ENCODE measurements around the gene TMCC2.

Gene TMCC2

DNA sequence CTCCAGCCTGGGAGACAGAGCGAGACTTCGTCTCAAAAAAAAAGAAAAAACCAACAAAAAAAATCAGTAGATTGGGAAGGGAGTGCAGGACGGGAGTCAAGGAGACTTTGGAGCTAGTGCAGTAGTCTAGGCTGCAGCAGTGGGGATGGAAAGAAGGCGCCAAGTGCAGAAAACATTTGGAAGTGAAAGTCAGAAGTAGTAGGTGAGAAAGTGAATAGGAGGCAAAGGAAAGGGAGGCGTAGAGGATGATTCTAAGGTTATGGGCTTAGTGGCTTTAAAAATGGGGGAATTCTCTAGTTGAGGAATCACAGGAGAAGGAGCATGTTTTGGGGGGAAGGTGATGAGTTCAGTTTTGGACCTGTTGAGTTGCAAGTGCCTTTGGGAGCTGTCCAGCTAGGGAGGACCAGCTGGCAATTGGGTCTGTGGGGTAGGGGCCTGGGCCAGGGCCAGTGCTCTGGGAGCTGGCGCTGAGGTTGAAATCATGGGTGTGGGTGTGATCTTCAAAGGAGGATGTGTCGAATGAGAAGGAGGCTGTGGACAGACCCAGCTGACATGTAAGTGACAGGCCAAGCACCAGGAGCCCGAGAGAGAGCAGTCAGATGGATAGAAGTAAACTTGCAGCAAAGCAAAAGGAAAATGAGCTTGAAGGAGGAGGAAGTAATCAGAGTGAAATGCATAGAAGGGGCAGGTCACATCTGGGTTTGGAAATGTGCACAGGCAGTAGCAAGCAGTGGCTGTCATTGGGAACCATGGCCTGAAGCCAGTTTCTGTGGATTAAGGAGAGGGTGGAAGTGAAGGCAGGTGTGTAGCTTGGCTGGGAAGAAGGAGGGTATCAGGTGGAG is 15.8 kb downstream of the TMCC2 start:
- FAIRE-seq: no peak

DNA sequence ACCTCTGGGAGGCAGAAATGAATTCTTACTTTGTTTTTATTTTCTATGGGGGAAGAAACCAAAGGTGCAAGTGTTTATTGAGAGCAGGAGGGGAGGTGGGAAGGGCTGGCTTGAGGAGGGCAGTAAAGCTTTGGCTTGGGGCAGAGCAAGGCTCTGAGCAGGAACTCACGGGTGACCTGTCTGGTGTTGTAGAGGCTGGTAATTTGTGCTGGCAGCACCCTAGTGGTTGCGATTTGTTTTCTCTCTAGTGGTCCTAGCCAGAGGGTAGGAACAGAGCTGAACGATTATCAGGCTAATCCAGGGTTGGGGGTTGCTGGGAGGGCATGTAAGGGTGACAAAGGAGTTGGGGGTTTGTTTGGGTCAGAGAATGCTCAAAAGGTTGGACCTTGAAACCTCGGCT is 16.6 kb downstream of the TMCC2 start:
- FAIRE-seq: no peak

DNA sequence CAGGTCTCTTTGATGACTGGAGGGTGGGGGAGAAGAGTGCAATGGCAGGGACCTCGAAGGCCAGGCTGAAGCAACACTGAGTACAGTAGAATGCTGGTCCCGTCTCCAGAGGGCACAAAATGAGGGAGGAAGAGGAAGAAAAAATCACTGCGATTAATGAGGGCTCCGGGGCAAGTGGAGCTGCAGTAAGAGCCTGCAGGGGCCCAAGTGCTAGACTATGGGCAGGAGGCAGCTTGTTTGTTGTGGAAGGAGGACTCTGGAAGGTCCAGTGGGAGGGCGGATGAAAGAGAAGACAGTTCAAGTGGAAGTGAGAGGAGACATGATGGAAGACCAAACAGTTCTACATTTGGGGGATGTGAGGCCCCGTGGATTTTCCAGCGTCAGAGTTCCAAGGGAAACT is 17.4 kb downstream of the TMCC2 start:
- no peak for FAIRE-seq

DNA sequence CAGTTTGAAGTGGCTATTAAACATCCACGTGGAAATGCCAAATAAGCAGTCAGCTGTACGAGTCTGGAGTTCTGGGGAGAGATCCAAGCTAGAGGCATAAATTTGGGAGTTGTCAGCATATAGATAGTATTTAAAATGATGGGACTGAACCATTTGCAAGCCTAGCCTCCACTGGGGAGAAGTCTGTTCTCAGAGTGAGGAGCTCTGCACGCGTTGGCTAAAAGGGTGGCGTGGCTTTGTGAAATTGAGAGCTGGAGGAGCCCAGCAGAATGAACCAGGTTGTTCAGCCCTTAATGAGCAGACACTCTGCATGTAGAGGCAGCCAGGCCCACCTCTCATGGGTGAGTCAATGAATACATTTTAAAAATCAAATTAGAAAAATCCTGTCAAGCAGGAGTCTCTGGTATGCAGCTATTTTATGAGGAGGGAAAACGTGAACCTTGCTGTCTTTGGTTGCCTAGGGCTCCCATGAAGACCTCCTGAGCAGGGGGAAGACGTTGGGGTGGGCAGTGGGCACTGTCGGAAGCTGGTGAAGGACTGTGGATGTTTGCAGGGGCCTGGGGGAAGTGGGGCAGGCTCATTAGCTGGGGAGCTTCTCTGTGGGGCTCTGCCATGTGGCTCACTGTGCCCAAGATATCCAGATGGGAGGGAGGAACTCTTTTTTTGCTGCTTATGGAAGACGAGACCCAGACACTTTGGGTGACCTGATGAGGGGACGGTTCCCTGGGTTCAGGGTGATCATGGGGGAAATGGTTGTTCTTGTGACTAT is 18.8 kb downstream of the TMCC2 start:
- FAIRE-seq: no peak

DNA sequence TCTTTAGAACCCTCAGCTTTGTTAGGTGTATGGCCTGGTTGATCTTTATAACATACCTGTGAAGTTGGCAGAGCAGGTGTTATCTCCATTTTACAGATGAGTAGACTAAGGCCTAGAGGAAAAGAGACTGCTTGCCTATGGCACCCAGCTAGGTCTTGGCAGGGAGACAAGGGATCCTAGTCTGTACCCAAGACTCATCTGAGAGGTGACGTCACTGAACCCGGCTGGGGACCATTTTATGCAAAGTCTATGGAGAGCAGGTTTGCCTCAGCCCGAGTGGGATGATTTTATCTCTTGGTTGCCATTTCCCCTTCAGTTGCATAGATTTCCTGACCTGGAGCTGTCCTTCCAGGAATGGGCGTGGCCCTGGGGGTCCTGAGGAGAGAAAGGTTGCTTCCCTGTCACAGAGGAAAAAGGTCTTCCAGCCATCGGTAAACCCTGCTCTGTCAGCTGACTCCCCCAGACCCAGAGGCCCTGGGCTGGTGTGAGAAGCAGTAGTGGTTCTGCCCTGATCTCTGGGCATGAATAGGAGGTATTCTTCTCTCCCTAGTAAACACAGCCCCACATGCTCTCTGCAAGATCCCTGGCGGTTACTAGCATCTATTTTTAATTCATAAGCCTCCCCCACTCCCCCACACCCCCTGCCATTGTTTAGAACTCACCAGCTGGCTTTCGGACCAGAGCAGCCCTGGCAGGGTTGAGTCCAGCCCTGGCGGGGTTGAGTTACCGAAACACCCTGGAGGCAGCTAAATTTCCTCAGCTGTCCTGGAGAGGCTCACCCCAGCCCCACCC is 19.6 kb downstream of the TMCC2 start:
- no peak for FAIRE-seq

DNA sequence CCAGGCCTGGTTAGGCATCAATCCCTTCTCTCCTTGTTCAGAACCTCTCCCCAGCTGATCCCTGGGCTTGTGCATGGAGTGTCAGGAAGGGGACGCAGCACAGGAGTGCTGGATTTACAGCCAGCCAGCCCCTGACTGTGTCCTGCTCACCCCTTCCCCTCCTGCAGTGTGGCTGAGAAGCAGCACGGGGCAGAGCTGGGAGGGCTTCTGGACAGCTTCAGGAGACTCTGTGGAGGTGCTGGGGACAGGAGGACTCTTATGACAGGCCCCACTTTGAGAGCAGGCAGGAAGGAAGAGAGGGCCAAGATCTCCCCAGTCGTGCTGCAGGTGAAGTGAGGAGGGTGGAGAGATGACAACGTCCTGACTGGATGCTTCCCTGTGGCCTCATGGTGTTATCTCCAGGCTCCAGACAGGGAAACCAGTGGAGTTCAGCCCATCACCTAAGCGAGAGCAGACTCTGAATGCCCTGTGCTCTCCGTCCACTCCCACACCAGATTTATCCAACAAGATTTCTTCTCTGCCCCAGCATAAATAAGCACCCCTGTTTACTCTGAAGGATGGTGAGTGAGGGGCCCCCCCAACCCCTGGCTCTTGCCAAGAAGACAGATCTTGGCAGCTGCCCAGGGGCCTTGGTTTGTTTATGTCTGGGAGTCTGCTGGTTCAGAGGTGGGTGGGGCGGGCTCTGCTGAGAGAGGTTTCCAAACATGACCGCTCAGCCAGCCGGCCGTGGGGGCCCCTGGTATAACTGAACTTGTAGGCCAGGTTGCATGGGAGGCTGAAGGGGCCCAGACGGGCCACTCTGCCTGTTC is 21.3 kb downstream of the TMCC2 start:
- FAIRE-seq: no peak

DNA sequence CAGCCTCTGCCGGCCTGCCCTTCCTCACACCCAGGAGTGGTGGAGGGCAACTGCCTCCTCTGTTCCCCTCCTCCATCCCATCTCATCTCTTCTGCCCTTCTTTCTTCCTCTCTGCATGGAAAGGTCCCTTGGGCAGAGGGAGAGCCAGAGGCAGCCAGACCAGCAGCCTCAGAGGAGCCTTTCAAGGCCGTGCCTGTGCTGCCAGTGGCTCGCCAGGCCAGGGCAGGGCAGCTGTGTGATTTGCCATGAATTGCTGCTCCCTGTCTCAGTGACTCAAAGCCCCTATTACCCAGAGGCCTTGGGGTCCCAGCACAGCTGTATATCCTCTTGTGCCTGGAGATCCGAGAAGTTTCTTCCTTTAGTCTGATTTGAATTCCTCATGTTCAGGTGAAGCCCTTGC is 21.9 kb downstream of the TMCC2 start:
- no peak for FAIRE-seq

DNA sequence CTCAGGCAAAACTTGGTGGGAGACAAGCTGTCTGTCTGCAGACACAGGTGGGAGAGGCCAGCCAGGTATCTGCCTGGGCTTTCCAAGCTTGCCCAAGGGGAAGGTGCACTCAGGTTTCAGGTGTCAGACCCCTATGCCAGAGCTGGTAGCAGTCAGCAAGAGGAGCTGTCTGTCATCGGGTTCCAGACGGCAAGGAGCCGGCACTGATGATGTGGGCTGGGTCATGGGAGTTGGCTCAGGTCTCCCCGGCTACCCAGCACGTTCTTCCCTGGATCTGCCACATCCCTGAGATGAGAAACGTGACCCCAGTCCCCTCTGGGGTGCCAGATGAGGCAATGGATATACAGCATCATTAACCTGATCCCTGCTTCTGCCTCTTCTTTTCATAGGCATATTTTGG is 23.0 kb downstream of the TMCC2 start:
- no peak for FAIRE-seq

DNA sequence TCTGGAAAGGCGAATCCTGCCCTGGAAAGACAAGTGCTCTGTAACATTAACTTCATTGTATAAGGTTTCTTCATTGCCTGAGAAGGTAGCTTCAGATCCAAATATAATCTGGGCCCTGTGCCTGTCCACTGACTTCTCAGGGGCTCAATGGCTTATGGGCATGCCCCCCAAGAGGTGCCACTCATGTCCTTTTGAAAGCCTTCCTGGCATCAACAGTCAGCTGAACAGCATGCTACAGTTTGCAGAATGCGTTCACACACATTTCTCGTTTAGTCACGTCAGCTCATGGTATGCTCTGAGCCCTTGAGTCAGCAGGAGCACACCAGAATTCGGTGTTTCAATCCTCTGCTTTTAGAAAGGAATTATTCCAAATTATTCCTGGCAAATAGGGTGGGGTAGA is 23.8 kb downstream of the TMCC2 start:
- FAIRE-seq: no peak

DNA sequence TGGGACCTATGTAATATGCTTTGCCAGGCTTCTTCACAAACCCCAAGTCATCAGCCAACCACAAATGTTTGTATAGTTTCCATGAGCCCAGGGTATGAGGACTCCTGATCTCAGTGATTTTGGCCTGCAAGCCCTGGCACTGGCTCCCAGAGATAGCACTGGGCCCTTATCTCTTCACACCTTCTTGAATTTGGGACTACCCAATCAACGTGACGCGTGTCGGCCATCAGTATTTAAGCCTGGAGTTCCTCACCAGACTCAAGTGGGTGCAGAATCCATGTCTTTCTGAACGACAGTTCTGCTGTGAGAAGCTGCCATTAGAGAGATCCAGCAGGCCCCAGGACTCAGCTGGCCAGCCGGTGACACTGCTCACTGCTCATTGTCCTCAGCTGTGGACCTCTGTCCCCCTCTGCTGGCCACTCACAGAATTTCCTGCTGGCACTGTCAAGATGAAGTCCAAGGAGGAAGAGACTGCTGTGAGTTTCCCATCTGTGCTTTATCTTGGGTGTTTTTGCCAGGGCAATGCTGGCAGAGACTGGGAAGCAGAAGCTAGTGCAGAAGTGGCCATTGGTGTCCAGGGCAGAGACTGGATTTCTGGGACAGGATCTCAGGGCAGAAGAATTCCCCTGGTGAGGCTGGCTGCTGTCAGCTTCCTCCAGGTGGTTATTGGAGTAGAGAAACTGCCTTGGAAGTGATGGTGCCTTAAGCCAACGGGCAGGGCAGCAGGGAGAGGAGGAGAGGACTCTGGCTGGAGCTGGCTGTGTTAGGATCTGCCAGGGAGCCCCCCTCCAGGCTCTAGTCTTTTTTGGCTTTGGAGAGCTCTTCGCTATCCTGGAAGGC is 28.4 kb downstream of the TMCC2 start:
- no peak for FAIRE-seq

DNA sequence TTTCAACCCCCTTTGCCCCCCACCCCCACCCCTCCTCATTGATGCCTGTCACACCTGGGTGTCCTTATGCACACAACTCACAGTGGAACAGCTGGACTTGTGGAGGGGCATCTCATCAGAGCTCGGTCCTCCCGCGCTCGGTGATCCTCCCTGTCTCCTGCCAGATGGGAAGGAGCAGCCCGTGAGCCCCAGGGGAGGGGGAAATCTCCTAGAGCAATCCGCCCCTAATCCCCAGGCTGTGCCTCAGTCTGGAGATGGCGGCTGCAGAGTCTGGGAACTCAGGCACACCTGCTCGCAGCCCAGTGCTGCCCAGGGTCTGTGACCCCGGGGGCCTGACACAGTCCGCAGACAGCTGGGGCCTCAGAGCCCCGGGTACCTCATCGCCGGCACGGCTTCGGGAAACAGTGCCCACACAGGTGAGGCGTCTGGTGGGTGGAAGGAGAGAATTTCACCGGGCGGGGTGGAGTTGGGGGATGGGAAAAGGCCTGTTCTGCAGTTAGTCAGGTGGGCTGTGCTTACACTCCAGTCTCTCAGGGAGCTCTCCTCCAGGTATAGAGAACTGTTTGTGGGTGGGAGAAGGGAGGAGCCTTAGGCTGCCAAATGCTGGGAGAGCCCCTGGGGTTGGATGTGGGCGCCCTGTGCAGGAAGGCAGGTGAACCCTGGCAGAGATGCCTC is 29.3 kb downstream of the TMCC2 start:
- no peak for FAIRE-seq

DNA sequence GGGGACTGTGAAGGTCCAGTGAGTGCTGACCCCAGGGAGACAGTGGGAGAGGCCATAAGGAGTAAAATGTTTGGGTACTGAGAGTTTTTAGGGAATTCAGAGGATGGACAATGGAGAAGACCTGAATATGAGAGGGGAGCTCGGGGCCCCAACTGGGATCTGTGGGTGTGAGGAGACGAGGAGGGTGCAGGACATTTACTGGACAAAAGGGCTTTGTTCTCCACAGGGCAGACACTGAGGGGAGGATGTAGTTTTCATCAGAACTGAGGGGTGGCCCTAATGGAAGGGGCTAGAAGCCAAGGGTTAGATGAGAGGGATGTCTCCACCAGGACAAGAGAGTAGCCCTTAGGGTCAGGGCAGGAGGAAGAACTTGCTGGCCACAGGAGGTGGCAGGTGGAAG is 30.0 kb downstream of the TMCC2 start:
- FAIRE-seq: no peak

DNA sequence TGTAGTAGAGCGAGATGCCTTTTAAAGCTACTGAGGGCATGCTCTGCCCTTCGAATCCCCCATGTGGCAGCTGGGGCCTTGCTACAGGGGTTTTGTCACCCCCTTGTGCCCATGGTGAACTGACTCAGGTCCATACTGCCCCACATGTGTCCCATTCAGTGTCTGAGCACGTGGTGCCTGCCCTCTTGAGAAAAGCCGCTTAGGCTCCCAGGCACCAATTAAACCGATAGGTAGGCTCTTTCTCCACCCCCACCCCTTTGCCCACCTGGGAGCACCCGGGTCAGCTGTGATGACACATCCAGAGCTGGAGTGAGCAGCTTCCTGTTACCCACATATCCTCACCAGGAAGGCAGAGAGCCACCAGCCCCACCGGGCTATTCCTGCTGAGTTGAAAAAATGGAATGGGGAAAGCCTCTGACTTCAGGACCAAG is 30.5 kb downstream of the TMCC2 start:
- FAIRE-seq: no peak

DNA sequence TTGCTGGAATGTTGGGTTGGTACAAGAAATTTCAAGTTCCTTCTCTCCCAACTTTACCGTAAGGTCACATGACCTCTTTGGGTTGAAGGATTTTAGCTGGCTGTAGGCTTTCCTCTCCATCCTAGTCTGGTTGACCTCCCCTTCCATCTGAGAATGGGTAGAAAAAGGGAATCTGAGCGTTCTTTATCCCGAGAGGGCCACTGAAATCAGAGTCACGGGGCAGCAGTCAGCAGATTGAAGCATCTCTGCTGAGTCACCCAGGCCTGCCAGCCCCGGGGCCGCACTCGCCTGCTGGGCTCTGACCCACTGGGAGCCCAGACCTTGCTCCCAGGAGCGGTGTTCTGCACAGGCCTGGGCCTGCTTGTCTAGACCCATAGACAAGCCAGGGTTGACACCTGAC is 31.0 kb downstream of the TMCC2 start:
- no peak for FAIRE-seq

DNA sequence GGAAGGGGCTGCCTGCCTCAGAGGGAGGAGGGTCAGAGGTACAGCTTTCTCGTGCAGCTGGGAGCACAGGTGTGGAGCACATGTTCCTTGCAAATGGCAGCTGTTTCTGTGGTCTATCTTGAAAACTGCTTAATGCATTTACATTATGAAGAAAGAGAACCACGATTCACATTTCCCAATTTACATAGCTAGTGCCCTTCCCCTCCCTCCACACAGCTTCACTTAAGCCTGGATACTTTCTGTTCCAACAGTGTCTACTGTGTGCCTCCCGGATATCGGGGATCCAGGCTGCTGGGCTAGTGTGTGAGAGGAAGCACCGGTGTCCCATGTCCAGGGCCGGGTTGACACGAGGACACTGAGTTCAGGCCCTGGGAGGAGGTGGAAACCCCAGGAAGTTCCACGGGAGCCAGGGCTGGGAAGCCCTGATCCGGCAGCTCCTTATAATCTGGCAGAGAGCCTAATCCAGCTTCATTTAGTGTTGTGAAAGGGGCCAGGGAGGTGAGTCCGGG is 31.6 kb downstream of the TMCC2 start:
- no peak for FAIRE-seq

DNA sequence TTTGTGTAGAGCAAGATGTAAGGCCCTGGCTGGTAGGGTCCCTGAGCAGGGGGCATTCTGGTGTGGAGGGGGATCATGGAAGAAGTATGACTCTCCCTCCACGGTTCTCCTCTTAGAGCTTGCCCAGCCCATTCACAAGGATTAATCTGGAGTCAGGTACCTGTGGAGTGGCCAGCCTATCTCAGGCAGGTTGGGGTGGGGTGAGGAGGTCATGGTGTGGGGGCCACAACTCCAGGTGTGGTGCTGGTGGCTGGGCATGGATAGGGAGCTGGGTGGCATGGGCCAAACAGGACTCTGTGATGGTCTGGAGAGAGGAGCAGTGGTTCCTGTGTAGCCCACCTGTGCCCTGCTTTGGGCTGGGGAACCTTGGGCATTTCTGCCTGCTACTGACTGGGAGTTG is 32.3 kb downstream of the TMCC2 start:
- no peak for FAIRE-seq

DNA sequence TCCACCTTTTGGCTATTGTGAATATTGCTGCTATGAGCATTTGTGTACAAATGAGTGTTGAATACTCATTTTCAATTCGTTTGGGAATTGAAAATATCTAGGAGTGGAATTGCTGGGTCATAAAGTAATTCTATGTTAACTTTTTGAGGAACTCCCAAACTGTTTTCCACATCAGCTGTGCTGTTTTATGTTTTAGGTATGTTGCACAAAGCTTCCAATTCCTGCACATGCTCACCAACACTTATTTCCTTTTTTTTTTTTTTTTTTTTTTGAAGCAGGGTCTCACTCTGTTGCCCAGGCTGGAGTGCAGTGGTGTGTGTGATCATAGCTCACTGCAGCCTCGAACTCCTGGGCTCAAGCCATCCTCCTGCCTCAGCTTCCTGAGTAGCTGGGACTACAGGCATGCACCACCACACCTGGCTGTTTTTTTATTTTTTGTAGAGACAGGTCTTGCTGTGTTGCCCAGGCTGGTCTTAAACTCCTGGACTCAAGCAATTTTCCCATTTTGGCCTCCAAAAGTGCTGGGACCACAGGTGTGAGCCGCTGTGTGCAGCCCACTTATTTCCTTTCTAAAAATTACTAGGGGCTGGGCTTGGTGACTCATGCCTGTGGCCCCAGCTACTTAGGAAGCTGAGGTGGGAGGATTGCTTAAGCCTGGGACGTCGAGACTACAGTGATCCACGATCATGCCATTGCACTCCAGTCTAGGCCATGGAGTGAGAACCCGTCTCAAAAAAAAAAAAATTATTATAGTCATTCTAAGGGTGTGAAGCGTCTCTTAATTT is 33.4 kb downstream of the TMCC2 start:
- FAIRE-seq: no peak

DNA sequence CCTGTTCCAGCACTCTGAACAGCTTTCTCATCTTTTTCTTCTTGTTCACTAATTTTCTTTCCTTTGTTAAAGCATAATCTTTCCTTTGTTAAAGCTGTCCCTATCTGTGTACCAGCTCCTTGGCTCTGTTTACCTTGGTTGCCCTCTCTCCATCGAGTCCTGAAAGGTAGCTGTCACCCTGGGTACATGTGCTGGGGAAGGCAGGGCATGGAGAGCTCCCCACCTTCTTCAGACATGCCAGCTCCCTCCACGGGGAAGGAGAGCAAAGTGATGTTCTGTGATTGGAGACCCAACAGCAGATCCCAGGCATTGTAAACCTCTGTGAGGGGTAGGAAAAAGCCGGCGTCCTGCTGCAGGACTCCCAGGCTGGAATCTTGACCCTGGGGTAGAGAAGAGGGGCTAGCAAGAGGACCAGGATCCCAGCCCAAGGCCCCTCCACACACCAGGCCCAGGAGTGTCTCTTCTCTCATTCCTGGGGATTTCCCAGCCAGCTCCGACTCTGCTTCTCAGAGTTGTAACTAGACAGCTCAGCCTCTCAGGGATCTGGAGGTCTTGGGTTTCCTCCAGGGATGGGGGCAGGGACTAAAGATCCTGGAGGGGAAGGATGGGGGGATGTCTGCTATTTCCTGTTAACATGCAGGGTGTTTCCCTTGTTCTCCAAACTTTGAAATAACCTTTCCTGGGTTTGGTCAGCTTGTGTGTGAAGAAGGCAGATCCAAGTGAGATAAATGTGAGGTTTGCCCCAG is 34.4 kb downstream of the TMCC2 start:
- FAIRE-seq: no peak

DNA sequence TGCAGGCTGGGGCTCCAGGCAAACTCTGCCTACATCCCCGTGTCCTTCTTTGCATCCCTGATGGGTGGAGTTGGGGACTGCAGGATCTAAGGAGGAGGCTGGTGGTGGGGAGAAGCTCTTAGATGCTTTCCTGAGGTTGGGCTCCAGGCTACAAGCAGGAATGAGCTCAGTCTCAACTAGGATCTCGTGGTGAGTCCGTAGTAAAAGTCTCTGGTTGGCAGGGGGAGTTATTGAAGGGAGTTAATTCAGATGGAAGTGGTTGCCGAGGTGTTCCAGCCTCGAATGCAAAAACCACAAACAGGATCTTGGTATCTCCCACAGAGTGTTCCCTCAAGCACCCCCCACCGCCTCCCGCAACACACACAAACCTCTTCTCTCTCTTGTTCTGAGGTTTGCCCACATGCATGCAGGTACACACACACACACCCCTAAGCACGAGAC is 35.0 kb downstream of the TMCC2 start:
- FAIRE-seq: no peak
